ENCODE results near the gene ASMT. TPM values are rescaled to one million over a fixed set of nuclear protein-coding genes. Genes with fewer than 3 reads are reported as not detected.

The ASMT gene
- total RNA-seq, 1 experiment from 2014 or later = not detected

Other genes with a start within 250 kb of the ASMT start
- 553 and 588 TPM in 2 replicates for gene SLC25A6, start 222.9 kb upstream of the ASMT start, total RNA-seq (2014; rRNA removed; shearing (Covaris generic))
- gene ASMTL, start 162.2 kb upstream of the ASMT start, total RNA-seq (2014; rRNA removed; shearing (Covaris generic)) = 14.7 and 16.7 TPM in 2 replicates
- gene P2RY8, start 77.9 kb upstream of the ASMT start, total RNA-seq (2014; rRNA removed; shearing (Covaris generic)) = not detected in 2 replicates
- 36.0 and 37.9 TPM in 2 replicates for gene AKAP17A, start 23.5 kb upstream of the ASMT start, total RNA-seq (2014; rRNA removed; shearing (Covaris generic))

Data from NCI-H460 (cell line).